NB4 (cell line): ENCODE measurements around the gene TPM1.
"Not testable (repeated sequence)": the region's sequence is repeated elsewhere in the genome, so short reads cannot be mapped to it uniquely, and the experiment has no call there.

Experiments used
- DNase-seq: peaks from one replicate; pipeline ENCODE4 v3.0.0; 2010; ENCODE audit warnings: low read depth
- H3K4me3 ChIP-seq: one replicate; pipeline ENCODE4 v1.5.1; 2011; ENCODE audit warnings: mild to moderate bottlenecking, low read depth, low read length, moderate library complexity
- MYC ChIP-seq: IDR thresholded peaks from 2 replicates; pipeline ENCODE4 v1.6.1; 2011; ENCODE audit warnings: low read depth, low read length
- POLR2A ChIP-seq: IDR thresholded peaks from 2 replicates; pipeline ENCODE4 v1.6.1; 2011; ENCODE audit warnings: mild to moderate bottlenecking; ENCODE audit not compliant: insufficient read length; ENCODE audit errors: extremely low read depth
- TF ChIP-seq, protein P1 (sequence below): IDR thresholded peaks from one replicate; pipeline ENCODE4 v1.5.1; 2012; ENCODE audit warnings: low read depth, low read length
- TF ChIP-seq, protein P2 (sequence below): IDR thresholded peaks from 2 replicates; pipeline ENCODE4 v1.6.1; 2011; ENCODE audit warnings: low read depth, low read length

Gene TPM1

DNA sequence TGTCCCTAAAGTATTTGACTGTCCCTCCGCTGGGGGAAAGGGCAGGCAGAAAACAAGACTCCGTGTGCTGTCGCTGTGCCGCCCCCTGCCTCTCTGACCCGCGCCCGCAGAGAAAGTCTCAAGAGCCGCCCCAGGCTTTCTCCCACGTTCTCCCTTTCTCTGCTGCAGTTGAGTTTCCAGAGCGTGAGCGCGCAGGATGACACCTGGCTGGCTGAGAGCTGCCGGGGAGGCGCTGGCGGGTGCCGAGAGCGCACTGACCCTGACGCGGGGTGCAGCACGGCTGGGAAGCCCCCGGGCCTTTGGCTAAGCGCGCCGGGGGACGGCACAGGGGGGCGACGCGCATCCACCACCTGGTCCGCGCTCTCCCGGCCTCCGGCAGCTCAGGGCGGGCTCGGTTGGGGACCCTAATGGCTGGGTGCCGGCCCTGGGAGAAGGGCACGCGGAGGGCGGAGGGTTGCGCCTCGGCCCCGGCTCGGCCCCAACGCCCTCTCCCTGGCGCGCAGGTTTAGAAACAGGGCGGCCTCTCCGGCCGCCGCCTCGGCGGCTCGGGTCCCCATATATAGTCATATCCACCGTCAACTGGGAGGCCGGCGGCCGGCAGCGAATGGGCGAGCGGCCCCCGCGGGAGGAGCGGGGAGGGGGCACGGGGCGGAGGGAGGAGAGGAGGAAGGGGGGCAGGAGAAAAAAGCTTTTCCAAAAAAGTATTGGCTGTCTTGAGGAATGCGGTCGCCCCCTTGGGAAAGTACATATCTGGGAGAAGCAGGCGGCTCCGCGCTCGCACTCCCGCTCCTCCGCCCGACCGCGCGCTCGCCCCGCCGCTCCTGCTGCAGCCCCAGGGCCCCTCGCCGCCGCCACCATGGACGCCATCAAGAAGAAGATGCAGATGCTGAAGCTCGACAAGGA, at the start of gene TPM1:
Gene TPM1 (plus strand): TSS at position 774 of the 903 bp plus-strand sequence. CDS start 83 bp downstream, at position 857.
- DNase-seq: no peak
- no peak within 1 kb of the TSS for H3K4me3 ChIP-seq
- TF ChIP-seq, protein P1, sequence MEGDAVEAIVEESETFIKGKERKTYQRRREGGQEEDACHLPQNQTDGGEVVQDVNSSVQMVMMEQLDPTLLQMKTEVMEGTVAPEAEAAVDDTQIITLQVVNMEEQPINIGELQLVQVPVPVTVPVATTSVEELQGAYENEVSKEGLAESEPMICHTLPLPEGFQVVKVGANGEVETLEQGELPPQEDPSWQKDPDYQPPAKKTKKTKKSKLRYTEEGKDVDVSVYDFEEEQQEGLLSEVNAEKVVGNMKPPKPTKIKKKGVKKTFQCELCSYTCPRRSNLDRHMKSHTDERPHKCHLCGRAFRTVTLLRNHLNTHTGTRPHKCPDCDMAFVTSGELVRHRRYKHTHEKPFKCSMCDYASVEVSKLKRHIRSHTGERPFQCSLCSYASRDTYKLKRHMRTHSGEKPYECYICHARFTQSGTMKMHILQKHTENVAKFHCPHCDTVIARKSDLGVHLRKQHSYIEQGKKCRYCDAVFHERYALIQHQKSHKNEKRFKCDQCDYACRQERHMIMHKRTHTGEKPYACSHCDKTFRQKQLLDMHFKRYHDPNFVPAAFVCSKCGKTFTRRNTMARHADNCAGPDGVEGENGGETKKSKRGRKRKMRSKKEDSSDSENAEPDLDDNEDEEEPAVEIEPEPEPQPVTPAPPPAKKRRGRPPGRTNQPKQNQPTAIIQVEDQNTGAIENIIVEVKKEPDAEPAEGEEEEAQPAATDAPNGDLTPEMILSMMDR: no peak
- TF ChIP-seq MYC: no peak
- TF ChIP-seq, protein P2, sequence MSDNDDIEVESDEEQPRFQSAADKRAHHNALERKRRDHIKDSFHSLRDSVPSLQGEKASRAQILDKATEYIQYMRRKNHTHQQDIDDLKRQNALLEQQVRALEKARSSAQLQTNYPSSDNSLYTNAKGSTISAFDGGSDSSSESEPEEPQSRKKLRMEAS: no peak
- no peak for TF ChIP-seq POLR2A

DNA sequence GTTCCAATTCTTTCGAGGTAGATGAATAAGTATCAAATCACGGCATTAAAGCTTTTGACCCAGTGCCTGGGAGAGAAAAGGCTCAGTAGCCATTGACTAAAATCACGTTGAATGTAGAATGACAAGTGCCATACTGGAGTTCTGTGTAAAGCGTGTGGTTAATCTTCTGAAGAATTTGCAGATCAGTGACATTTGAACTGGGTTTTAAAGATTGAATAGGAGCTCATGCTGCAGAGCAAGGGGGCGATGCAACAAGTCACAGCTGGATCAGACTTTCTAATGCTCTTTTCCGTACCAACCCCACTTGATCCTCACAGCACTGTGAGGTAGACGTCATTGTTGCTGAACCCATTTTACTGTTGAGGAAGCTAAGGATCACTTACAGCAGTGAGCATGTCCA, 49.5 kb upstream of the TPM1 start:
- no peak for TF ChIP-seq POLR2A
- TF ChIP-seq, protein P2: no peak
- TF ChIP-seq MYC: no peak
- TF ChIP-seq, protein P1: no peak
- H3K4me3 ChIP-seq: no peak overlapping the region
- DNase-seq: no peak

DNA sequence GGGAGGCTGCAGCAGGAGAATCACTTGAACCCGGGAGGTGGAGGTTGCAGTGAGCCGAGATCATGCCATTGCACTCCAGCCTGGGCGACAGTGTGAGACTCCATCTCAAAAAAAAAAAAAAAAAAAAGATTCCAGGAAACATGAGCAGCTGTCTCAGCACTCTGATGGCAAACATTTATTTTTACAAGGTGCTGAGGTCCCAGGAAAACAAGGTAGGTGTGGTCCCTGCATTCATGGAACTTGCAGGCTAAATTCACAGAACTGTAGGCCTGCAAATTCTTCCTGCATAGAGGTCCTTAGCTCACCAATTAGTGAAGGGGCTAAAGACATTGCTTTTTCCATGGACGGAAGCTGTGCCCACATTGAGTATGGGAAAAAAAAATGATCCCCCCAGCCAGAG, 48.9 kb upstream of the TPM1 start:
- DNase-seq, H3K4me3 ChIP-seq: not testable (repeated sequence)

DNA sequence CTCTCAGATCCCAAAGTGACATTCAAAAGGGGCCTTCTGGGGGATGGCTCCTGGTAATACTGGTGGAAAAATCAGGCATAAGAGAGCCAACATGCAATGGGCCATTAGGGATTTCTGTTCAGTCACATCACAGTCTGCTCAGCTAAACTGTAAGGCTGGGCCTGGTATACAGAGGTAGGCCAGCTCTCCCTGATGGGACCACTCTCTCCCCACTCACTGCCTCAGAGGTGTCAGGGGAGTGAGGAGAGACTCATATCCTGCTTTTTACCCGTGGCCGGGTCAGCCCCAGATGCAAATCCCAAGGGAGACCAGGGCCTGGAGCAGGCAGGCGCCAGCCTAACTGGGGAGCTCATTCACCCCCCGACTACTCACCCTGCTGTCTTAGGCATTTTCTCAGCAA, 48.1 kb upstream of the TPM1 start:
- TF ChIP-seq, protein P2: no peak
- TF ChIP-seq, protein P1: no peak
- TF ChIP-seq POLR2A: no peak
- TF ChIP-seq MYC: no peak
- DNase-seq: no peak
- no peak overlapping the region for H3K4me3 ChIP-seq

- no peak overlapping the region for H3K4me3 ChIP-seq
- TF ChIP-seq, protein P2: no peak
- TF ChIP-seq, protein P1: no peak
- TF ChIP-seq POLR2A (no peak), MYC (no peak)
- DNase-seq: no peak
Measured at GRCh38 chr15:62994975-62995681, 47.4 kb upstream of the TPM1 start.

- no peak overlapping the region for H3K4me3 ChIP-seq
- DNase-seq: no peak
- TF ChIP-seq, protein P2: no peak
- TF ChIP-seq POLR2A: no peak
- TF ChIP-seq, protein P1: no peak
Measured at GRCh38 chr15:62997441-62997840, 45.1 kb upstream of the TPM1 start.
